ENCODE measurements around the gene SMARCA4. TPM values are rescaled to one million over a fixed set of nuclear protein-coding genes. Genes with fewer than 3 reads are reported as not detected.
"Not testable (repeated sequence)": the region's sequence is repeated elsewhere in the genome, so short reads cannot be mapped to it uniquely, and the experiment has no call there.

Gene SMARCA4
- total RNA-seq, 1 donor from 2014 or later: 238 TPM

- Mint-ChIP-seq H3K4me1 (ENCODE audit: unreplicated experiment) (peaks cover 46% of the 10 kb centered on the region), H3K9me3 (ENCODE audit: unreplicated experiment) (no peaks in the 10 kb centered on the region), H3K36me3 (ENCODE audit: low read depth, unreplicated experiment) (peaks cover 48% of the 10 kb centered on the region), H3K27me3 (ENCODE audit: unreplicated experiment) (peaks cover 8% of the 10 kb centered on the region), H3K27ac (ENCODE audit: unreplicated experiment) (peak overlapping the region; percentile 80), H3K4me3 (ENCODE audit: unreplicated experiment) (peak overlapping the region; percentile 71)
- no peak for TF ChIP-seq CTCF (IDR thresholded peaks at IDR 0.05; ENCODE audit: unreplicated experiment)
- DNase-seq (ENCODE audit: low spot score): no peak
These were observed 135.5 kb downstream of the SMARCA4 start for GRCh38 chr19:11096210-11096841.

GRCh38 chr19:11097367-11097766 is 136.5 kb downstream of the SMARCA4 start:
- peaks cover 40% of the 10 kb centered on the region for H3K4me1 Mint-ChIP-seq (ENCODE audit: unreplicated experiment)
- H3K27me3 Mint-ChIP-seq (ENCODE audit: unreplicated experiment); DNase-seq (ENCODE audit: low spot score); H3K9me3 Mint-ChIP-seq (ENCODE audit: unreplicated experiment); H3K4me3 Mint-ChIP-seq (ENCODE audit: unreplicated experiment); H3K27ac Mint-ChIP-seq (ENCODE audit: unreplicated experiment): not testable (repeated sequence)
- peaks cover 40% of the 10 kb centered on the region for H3K36me3 Mint-ChIP-seq (ENCODE audit: low read depth, unreplicated experiment)

GRCh38 chr19:11098327-11098726 is 137.5 kb downstream of the SMARCA4 start:
- H3K4me1 Mint-ChIP-seq (ENCODE audit: unreplicated experiment): peaks cover 33% of the 10 kb centered on the region
- no peak overlapping the region for H3K27ac Mint-ChIP-seq (ENCODE audit: unreplicated experiment)
- H3K9me3 Mint-ChIP-seq (ENCODE audit: unreplicated experiment): no peaks in the 10 kb centered on the region
- H3K36me3 Mint-ChIP-seq (ENCODE audit: low read depth, unreplicated experiment): peaks cover 45% of the 10 kb centered on the region
- no peak for TF ChIP-seq CTCF (IDR thresholded peaks at IDR 0.05; ENCODE audit: unreplicated experiment)
- H3K27me3 Mint-ChIP-seq (ENCODE audit: unreplicated experiment): peaks cover 5% of the 10 kb centered on the region
- no peak overlapping the region for H3K4me3 Mint-ChIP-seq (ENCODE audit: unreplicated experiment)
- no peak for DNase-seq (ENCODE audit: low spot score)

- no peak for TF ChIP-seq CTCF (IDR thresholded peaks at IDR 0.05; ENCODE audit: unreplicated experiment)
- Mint-ChIP-seq H3K36me3 (ENCODE audit: low read depth, unreplicated experiment) (peaks cover 48% of the 10 kb centered on the region), H3K9me3 (ENCODE audit: unreplicated experiment) (no peaks in the 10 kb centered on the region), H3K4me1 (ENCODE audit: unreplicated experiment) (peaks cover 28% of the 10 kb centered on the region), H3K27ac (ENCODE audit: unreplicated experiment) (peak overlapping the region; percentile 62), H3K4me3 (ENCODE audit: unreplicated experiment) (peak overlapping the region; percentile 10), H3K27me3 (ENCODE audit: unreplicated experiment) (peaks cover 4% of the 10 kb centered on the region)
- DNase-seq (ENCODE audit: low spot score): no peak
These were observed 138.0 kb downstream of the SMARCA4 start for GRCh38 chr19:11098861-11099260.

GRCh38 chr19:11100049-11100448 is 139.2 kb downstream of the SMARCA4 start:
- DNase-seq (ENCODE audit: low spot score): no peak
- Mint-ChIP-seq H3K4me3 (ENCODE audit: unreplicated experiment) (peak overlapping the region; percentile 6), H3K27ac (ENCODE audit: unreplicated experiment) (peak overlapping the region; percentile 89), H3K4me1 (ENCODE audit: unreplicated experiment) (peaks cover 19% of the 10 kb centered on the region), H3K27me3 (ENCODE audit: unreplicated experiment) (no peaks in the 10 kb centered on the region), H3K9me3 (ENCODE audit: unreplicated experiment) (no peaks in the 10 kb centered on the region), H3K36me3 (ENCODE audit: low read depth, unreplicated experiment) (peaks cover 46% of the 10 kb centered on the region)
- TF ChIP-seq CTCF (IDR thresholded peaks at IDR 0.05; ENCODE audit: unreplicated experiment): no peak
